Right forelimb (tissue), 1 donor: ENCODE data around the gene FHIT.
"Not testable (repeated sequence)": the region's sequence is repeated elsewhere in the genome, so short reads cannot be mapped to it uniquely, and the experiment has no call there.

Experiments used
- DNase-seq: peaks from one replicate; pipeline ENCODE4 v3.0.0-alpha.2; 2018

FHIT gene

GRCh38 chr3:60674870-60675269 lies 576.4 kb downstream of the FHIT start:
- no peak for DNase-seq

- DNase-seq, result no peak
Observed at GRCh38 chr3:60673123-60673522, 578.1 kb downstream of the FHIT start.

GRCh38 chr3:60672337-60672736 lies 578.9 kb downstream of the FHIT start:
- DNase-seq, result not testable (repeated sequence)

- DNase-seq, result no peak
Observed at GRCh38 chr3:60669636-60670035, 581.6 kb downstream of the FHIT start.

GRCh38 chr3:60660026-60660425 lies 591.2 kb downstream of the FHIT start:
- DNase-seq, result no peak

GRCh38 chr3:60659098-60659497 lies 592.2 kb downstream of the FHIT start:
- no peak for DNase-seq

- DNase-seq, result no peak
Observed at GRCh38 chr3:60657972-60658371, 593.3 kb downstream of the FHIT start.

- no peak for DNase-seq
Observed at GRCh38 chr3:60652829-60653228, 598.4 kb downstream of the FHIT start.

GRCh38 chr3:60651799-60652198 lies 599.5 kb downstream of the FHIT start:
- no peak for DNase-seq

- no peak for DNase-seq
Observed at GRCh38 chr3:60650171-60650570, 601.1 kb downstream of the FHIT start.

GRCh38 chr3:60645801-60646200 lies 605.5 kb downstream of the FHIT start:
- no peak for DNase-seq

- no peak for DNase-seq
Observed at GRCh38 chr3:60643831-60644230, 607.4 kb downstream of the FHIT start.

GRCh38 chr3:60641354-60641753 lies 609.9 kb downstream of the FHIT start:
- no peak for DNase-seq

GRCh38 chr3:60636846-60637245 lies 614.4 kb downstream of the FHIT start:
- DNase-seq, result no peak

- DNase-seq, result peak; percentile 50
Observed at GRCh38 chr3:60633644-60634043, 617.6 kb downstream of the FHIT start.

GRCh38 chr3:60631509-60631908 lies 619.7 kb downstream of the FHIT start:
- DNase-seq, result no peak

- no peak for DNase-seq
Observed at GRCh38 chr3:60630953-60631352, 620.3 kb downstream of the FHIT start.

- no peak for DNase-seq
Observed at GRCh38 chr3:60629816-60630215, 621.4 kb downstream of the FHIT start.

GRCh38 chr3:60622349-60622748 lies 628.9 kb downstream of the FHIT start:
- no peak for DNase-seq

- no peak for DNase-seq
Observed at GRCh38 chr3:60617188-60617587, 634.1 kb downstream of the FHIT start.

GRCh38 chr3:60613769-60614303 lies 637.4 kb downstream of the FHIT start:
- no peak for DNase-seq

GRCh38 chr3:60610441-60611112 lies 640.7 kb downstream of the FHIT start:
- DNase-seq, result no peak

- DNase-seq, result no peak
Observed at GRCh38 chr3:60609446-60609845, 641.8 kb downstream of the FHIT start.

GRCh38 chr3:60603860-60604259 lies 647.4 kb downstream of the FHIT start:
- DNase-seq, result no peak

- no peak for DNase-seq
Observed at GRCh38 chr3:60600848-60601247, 650.4 kb downstream of the FHIT start.
